Activated T-helper 1 cell treated with anti-CD3 and anti-CD28 coated beads, Interleukin-2, amount 50 U/mL, for 16 hours (primary cell): ENCODE data around the gene NUDT4.

Source experiments
- DNase-seq, 2 donors: peaks; one replicate each; pipeline ENCODE4 v3.0.0-alpha.2; 2020; ENCODE audit warnings: low read depth in 1 of 2, low spot score in 1 of 2

Gene NUDT4

GRCh38 chr12:93377252-93378195, at the start of gene NUDT4:
NUDT4 (plus strand) TSS chr12:93377925; CDS start chr12:93378323, 398 bp downstream.
- DNase-seq = peak; percentile 94

DNA sequence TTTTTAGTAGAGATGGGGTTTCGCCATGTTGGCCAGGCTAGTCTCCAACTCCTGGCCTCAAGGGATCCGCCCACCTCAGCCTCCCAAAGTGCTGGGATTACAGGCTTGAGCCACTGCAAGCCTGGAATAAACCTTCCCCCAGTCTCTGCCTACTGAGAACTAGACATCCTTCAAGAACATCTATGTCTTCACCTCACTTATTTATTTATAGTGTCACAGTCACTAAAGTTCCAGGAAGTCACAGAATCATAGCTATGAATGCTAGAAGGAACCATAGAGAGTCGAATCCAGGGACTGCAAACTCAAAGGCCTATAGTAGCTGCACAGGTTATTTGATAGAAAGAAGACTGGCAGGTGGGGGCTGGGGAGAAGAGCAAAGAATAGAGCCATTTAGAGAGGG, 44.7 kb upstream of the NUDT4 start:
- no peak for DNase-seq

- DNase-seq = no peak
Observed at GRCh38 chr12:93333828-93334227, 43.9 kb upstream of the NUDT4 start.

DNA sequence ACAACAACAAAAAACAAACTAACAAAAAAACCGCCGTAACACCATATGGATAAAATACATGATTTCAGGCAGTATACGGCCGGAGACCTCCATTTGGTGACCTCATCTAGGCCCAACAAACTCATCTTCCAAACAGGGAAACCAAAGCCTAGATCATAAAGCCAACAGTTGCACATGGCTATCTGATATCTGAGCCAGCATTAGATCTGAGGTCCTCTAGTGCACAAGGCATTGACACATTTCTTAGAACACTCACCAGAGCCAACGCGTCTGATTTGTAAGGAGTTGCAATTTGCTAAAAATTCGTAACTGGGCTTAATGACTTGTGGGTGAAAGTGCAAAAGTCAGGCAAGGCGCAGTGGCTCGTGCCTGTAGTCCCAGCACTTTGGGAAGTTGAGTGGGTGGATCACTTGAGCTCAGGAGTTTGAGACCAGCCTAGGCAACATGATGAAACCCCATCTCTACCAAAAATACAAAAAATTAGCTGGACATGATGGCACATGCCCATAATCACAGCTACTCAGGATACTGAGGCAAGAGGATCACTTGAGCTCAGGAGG, 42.0 kb upstream of the NUDT4 start:
- DNase-seq = no peak

- no peak for DNase-seq
Observed at GRCh38 chr12:93336291-93336741, 41.4 kb upstream of the NUDT4 start.

DNA sequence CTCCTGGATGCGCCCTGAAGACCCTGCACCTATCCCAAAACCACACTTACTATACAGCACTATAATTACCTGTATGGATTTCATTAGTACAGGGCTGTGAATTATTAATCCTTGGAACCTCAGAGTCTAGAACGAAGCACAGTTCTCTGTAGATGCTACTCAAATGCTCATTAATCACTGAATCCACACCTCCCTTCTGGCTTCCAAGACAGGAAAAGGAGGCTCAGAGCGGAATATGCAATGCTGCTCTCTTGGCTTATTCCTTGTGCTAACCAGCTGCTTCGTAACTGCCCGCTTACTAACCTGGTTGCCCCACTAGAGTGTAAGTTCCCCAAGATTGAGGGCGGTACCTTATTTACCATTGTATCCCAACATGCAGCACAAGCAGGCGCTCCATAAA, 39.1 kb upstream of the NUDT4 start:
- DNase-seq = no peak

GRCh38 chr12:93339695-93340094, 38.0 kb upstream of the NUDT4 start:
- DNase-seq = no peak

GRCh38 chr12:93341409-93342049, 36.2 kb upstream of the NUDT4 start:
- DNase-seq = no peak

GRCh38 chr12:93347054-93347785, 30.5 kb upstream of the NUDT4 start:
- no peak for DNase-seq

- DNase-seq = no peak
Observed at GRCh38 chr12:93348575-93349435, 28.9 kb upstream of the NUDT4 start.

- DNase-seq = no peak
Observed at GRCh38 chr12:93351726-93352125, 26.0 kb upstream of the NUDT4 start.

GRCh38 chr12:93352321-93352720, 25.4 kb upstream of the NUDT4 start:
- no peak for DNase-seq

DNA sequence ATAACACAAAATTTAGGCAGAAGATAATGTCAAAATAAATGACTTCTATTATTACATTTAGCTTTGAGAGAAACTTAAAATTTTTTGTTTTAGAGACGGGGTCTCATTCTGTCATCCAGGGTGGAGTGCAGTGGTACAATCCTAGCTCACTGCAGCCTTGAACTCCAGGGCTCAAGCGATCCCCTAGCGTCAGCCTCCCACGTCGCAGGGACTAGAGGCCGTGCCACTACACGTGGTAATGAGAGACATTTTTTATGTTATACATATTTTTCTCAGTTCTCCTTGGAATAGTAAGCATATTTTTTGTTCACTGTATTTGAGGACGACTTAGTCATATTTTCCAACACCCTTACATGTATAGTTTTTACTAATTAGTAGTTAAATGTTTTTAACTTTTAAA, 21.5 kb upstream of the NUDT4 start:
- DNase-seq = no peak

GRCh38 chr12:93358058-93358457, 19.7 kb upstream of the NUDT4 start:
- no peak for DNase-seq

DNA sequence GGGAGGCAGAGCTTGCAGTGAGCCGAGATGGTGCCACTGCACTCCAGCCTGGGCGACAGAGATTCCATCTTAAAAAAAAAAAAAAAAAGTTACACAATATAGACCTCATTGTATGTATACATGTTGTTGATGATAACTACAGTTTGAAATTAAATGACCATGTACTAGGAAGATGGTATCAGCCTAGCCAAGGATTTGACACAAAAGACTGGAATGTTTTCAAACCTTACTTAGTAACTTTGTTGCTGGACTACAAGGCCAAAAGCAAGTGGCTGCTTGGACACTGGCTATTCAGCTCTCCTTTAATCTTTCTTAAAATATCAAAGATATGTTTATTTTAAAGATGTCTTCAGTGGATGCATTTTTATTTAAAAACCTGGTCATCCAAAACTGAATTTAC, 18.9 kb upstream of the NUDT4 start:
- no peak for DNase-seq

GRCh38 chr12:93360688-93361087, 17.0 kb upstream of the NUDT4 start:
- DNase-seq = no peak

- DNase-seq = no peak
Observed at GRCh38 chr12:93361151-93361919, 16.4 kb upstream of the NUDT4 start.

DNA sequence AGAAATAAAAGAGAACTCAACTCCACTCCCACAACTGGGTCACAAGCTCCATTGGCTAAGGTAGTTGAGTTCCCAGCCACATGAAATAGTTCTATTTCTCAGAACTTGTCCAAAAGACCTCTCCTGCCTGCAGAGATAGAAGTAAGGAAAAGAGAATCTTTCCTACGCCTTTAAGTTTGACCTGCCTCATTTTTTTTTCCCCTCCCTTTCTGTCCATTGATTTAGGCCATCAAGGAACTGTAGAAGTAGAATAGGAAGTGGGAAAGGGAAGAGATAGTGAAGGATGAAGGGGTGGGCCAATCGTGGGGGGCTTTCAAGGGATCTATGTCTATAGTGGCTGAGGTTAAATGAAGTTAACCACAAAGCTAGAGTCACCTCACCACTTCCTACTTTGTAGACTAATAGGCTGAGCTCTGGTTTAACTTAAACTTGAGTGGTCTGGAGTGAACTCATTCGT, 13.9 kb upstream of the NUDT4 start:
- no peak for DNase-seq

DNA sequence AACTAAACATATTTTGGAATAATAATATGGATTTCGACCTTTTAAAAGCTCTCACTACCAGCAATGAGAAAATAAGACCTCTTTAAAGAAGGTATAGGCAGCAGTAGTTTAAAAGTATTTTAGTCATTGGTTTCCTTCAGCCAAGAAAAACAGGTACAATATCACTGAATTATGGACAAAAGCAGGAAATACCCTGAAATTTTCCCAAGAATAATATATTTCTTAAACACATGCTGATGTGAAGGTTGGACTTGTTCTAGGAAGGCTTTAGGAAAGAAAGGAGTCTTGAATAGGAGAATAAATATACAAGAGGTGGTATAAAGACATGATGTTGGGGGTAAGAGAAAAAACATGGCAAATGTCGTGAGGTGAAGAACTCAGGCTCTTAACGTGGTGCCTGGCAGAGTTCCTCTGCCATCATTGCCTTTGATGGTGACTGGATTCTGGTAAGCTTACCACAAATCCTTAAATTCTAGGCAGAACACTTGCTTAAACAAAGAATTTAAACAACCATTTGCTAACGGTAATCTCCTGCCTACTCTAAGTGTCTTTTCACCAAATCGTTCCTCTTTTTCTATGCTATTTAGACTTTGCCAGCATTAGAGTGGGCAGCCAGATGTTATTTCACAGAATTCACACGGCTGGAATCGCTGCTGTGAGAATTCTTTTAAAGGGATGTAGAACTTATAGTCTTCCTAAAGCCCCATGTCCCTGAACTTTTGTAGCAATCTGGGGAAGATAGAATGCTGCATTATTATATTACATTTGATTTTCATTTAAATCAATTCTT, 11.9 kb upstream of the NUDT4 start:
- DNase-seq = no peak
